GM23338 (cell line): ENCODE results near the gene DNAJB8. TPM values are rescaled to one million over a fixed set of nuclear protein-coding genes. Genes with fewer than 3 reads are reported as not detected.

Experiments
- ATAC-seq: fragments of 200-7000 bp; cut with Tn5 transposase; 3 replicates; pipeline ENCODE4 v1.9.1; 2020
- DNase-seq: peaks from one replicate; pipeline ENCODE4 v3.0.0-alpha.2; 2015; ENCODE audit warnings: low spot score
- H2AFZ ChIP-seq: fragments of 200-600 bp; sonication (generic); 2 replicates; pipeline ENCODE4 v1.8.0; 2016; ENCODE audit warnings: antibody characterized with exemption, mild to moderate bottlenecking, moderate library complexity
- H3F3A ChIP-seq: fragments of 200-600 bp; sonication (generic); replicated peaks from 2 replicates; pipeline ENCODE4 v1.8.0; 2017; ENCODE audit warnings: antibody characterized with exemption, mixed run types, low read depth
- H3K27ac ChIP-seq: fragments of 200-600 bp; sonication (generic); 2 replicates; pipeline ENCODE4 v1.6.1; 2016; ENCODE audit warnings: low read depth
- H3K27me3 ChIP-seq: fragments of 200-600 bp; sonication (generic); 2 replicates; pipeline ENCODE4 v1.8.0; 2016; ENCODE audit warnings: mild to moderate bottlenecking, mixed run types, moderate library complexity; ENCODE audit not compliant: insufficient read depth
- H3K36me3 ChIP-seq: fragments of 200-600 bp; sonication (generic); 2 replicates; pipeline ENCODE4 v1.8.0; 2016; ENCODE audit warnings: mild to moderate bottlenecking; ENCODE audit not compliant: insufficient read depth
- H3K4me1 ChIP-seq: fragments of 200-600 bp; sonication (generic); 2 replicates; pipeline ENCODE4 v1.8.0; 2016; ENCODE audit warnings: mild to moderate bottlenecking, moderate library complexity; ENCODE audit not compliant: insufficient read depth
- H3K4me2 ChIP-seq: fragments of 200-600 bp; sonication (generic); 2 replicates; pipeline ENCODE4 v1.7.1; 2017; ENCODE audit warnings: mixed run types
- H3K4me3 ChIP-seq: fragments of 200-600 bp; sonication (generic); 2 replicates; pipeline ENCODE4 v1.6.1; 2016; ENCODE audit warnings: mixed run types
- H3K79me2 ChIP-seq: fragments of 200-600 bp; sonication (generic); replicated peaks from 2 replicates; pipeline ENCODE4 v1.8.0; 2017; ENCODE audit warnings: mild to moderate bottlenecking; ENCODE audit not compliant: insufficient read depth
- H3K9me2 ChIP-seq: fragments of 200-600 bp; sonication (generic); 2 replicates; pipeline ENCODE4 v1.8.0; 2017; ENCODE audit not compliant: insufficient read depth
- H4K20me1 ChIP-seq: fragments of 200-600 bp; sonication (generic); replicated peaks from 2 replicates; pipeline ENCODE4 v1.8.0; 2017; ENCODE audit warnings: mild to moderate bottlenecking; ENCODE audit not compliant: insufficient read depth
- H3K27ac Mint-ChIP-seq: 2 replicates; pipeline ENCODE4 v1.8.0; 2020; ENCODE audit warnings: inconsistent platforms, mild to moderate bottlenecking, moderate library complexity, mixed read lengths
- H3K27me3 Mint-ChIP-seq: 3 replicates; pipeline ENCODE4 v1.8.0; 2022; ENCODE audit warnings: low read depth, mild to moderate bottlenecking, moderate library complexity, mixed read lengths, inconsistent platforms; ENCODE audit not compliant: insufficient read depth, poor library complexity
- H3K36me3 Mint-ChIP-seq: 3 replicates; pipeline ENCODE4 v1.8.0; 2021; ENCODE audit warnings: low read depth, mild to moderate bottlenecking, inconsistent platforms, moderate library complexity, mixed read lengths
- H3K4me1 Mint-ChIP-seq: 3 replicates; pipeline ENCODE4 v1.8.0; 2020; ENCODE audit warnings: mild to moderate bottlenecking, inconsistent platforms, mixed read lengths
- H3K4me3 Mint-ChIP-seq: 3 replicates; pipeline ENCODE4 v1.8.0; 2021; ENCODE audit warnings: moderate library complexity, mild to moderate bottlenecking, inconsistent platforms, mixed read lengths
- H3K9me3 Mint-ChIP-seq: 3 replicates; pipeline ENCODE4 v1.8.0; 2020; ENCODE audit warnings: moderate library complexity, mild to moderate bottlenecking, inconsistent platforms, mixed read lengths
- JUNB ChIP-seq: IDR thresholded peaks from one replicate; pipeline ENCODE4 v1.6.1; 2016; ENCODE audit warnings: antibody characterized with exemption; ENCODE audit not compliant: unreplicated experiment
- ZNF331 ChIP-seq: fragments of 250-450 bp; sonication (Bioruptor Pico); IDR thresholded peaks from 2 replicates; pipeline ENCODE4 v1.5.0; 2020; ENCODE audit warnings: low read depth, mild to moderate bottlenecking, moderate library complexity
- polyA plus RNA-seq: library from polyadenylated mRNA; unstranded; fragments of >200 nt; fragmentation: Nextera tagmentation; extraction: Ambion mirVana; gene quantifications from 2 replicates; pipeline ENCODE4 v1.2.1, GENCODE V29; 2016
- total RNA-seq: library from RNA; depleted of rRNA; stranded (reverse); fragments of >200 nt; shearing (Covaris generic); gene quantifications from 2 replicates; pipeline ENCODE4 v1.2.3, GENCODE V29; 2014
- TF ChIP-seq, protein P1 (sequence below): IDR thresholded peaks from 2 replicates; pipeline ENCODE4 v1.6.1; 2016; ENCODE audit warnings: antibody characterized with exemption
- TF ChIP-seq, protein P2 (sequence below), 2 experiments: fragments of 200-600 bp in 1 of 2; sonication (generic) in 1 of 2; conservative IDR thresholded peaks; 2 replicates each; pipeline versions ENCODE4 v1.5.1 to v1.6.1; 2016 to 2017; ENCODE audit warnings: antibody characterized with exemption in 2 of 2, low read depth in 2 of 2, mild to moderate bottlenecking in 2 of 2, moderate library complexity in 1 of 2

DNAJB8 gene
- total and polyA plus RNA-seq, 2 experiments from 2014 or later, result not detected

DNA sequence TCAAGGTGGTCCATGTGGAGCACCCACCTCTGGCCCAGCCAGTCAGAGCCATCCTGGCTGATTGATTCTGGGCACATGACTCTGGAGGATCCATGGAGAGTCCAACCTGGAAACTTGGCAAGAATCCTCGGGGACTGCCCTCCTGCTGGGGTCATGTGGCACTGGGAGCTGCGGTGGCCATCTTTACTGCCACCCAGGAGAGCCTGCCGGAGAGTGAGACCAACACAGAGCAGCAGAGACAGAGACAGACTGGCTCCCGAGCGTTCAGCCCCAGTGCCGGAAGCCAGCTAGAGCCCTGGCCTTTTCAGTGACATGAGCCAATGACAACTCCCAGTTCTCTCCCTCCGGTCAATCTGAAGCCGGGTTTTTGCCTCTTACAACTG, 37.8 kb upstream of the DNAJB8 start (continued):
- TF ChIP-seq, protein P1, sequence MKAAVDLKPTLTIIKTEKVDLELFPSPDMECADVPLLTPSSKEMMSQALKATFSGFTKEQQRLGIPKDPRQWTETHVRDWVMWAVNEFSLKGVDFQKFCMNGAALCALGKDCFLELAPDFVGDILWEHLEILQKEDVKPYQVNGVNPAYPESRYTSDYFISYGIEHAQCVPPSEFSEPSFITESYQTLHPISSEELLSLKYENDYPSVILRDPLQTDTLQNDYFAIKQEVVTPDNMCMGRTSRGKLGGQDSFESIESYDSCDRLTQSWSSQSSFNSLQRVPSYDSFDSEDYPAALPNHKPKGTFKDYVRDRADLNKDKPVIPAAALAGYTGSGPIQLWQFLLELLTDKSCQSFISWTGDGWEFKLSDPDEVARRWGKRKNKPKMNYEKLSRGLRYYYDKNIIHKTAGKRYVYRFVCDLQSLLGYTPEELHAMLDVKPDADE, result no peak
- TF ChIP-seq, protein P2, sequence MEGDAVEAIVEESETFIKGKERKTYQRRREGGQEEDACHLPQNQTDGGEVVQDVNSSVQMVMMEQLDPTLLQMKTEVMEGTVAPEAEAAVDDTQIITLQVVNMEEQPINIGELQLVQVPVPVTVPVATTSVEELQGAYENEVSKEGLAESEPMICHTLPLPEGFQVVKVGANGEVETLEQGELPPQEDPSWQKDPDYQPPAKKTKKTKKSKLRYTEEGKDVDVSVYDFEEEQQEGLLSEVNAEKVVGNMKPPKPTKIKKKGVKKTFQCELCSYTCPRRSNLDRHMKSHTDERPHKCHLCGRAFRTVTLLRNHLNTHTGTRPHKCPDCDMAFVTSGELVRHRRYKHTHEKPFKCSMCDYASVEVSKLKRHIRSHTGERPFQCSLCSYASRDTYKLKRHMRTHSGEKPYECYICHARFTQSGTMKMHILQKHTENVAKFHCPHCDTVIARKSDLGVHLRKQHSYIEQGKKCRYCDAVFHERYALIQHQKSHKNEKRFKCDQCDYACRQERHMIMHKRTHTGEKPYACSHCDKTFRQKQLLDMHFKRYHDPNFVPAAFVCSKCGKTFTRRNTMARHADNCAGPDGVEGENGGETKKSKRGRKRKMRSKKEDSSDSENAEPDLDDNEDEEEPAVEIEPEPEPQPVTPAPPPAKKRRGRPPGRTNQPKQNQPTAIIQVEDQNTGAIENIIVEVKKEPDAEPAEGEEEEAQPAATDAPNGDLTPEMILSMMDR (conservative IDR thresholded peaks at IDR 0.05; ENCODE audit: low read depth in 2 of 2), result no peak

DNA sequence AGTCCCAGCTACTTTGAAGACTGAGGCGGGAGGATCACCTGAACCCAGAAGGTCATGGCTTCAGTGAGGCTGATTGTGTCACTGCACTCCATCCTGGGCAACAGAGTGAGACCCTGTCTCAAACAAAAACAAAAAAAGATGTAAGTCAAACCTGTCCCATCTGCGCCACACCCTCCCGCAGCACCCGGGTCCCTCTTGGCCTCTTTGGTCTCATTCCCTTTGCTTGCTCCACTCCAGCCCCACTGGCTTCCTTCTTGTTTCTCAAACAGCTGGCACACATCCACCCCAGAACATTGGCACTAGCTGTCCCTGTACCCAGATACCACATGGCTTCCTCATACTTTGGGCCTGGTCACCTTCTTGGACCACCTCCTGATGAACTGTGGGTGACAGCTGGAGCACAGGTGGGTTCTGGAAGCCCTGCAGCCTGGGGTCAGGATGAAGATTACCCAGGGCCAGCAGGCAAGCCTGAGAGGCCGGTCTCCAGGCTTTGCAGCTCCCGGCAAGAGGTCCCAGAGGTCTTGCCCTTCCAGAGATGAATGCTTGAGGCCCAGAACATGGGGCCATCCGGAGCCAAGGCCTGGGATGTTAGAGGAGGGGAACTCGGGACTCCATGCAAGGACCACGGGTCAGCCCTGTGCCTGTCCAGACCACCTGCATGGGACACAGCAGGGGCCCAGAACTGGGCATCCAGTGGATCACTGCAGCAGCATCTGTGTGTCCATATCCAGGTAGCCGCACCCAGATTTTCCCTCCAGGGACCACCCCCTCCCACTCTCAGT, 37.3 kb upstream of the DNAJB8 start:
- no peak for DNase-seq
- Mint-ChIP-seq H3K4me1 (peaks cover 4% of the 10 kb centered on the region; the same call in 1 of the 3 replicates), H3K27ac (no peak overlapping the region), H3K4me3 (no peak overlapping the region), H3K36me3 (no peaks in the 10 kb centered on the region), H3K27me3 (peaks cover 10% of the 10 kb centered on the region), H3K9me3 (no peaks in the 10 kb centered on the region)
- no peak overlapping the region for H3K4me2 ChIP-seq
- H2AFZ ChIP-seq, result no peak overlapping the region
- no peaks in the 10 kb centered on the region for H3F3A ChIP-seq
- H3K9me2 ChIP-seq, result no peaks in the 10 kb centered on the region
- H3K79me2 ChIP-seq, result no peaks in the 10 kb centered on the region
- no peak overlapping the region for H3K27ac ChIP-seq
- H3K4me3 ChIP-seq, result no peak overlapping the region
- no peaks in the 10 kb centered on the region for H3K4me1 ChIP-seq
- ATAC-seq, result no peak
- H3K27me3 ChIP-seq, result peaks cover 11% of the 10 kb centered on the region; the same call in 1 of the 2 replicates
- no peaks in the 10 kb centered on the region for H4K20me1 ChIP-seq
- TF ChIP-seq, protein P2 (conservative IDR thresholded peaks at IDR 0.05; ENCODE audit: low read depth in 2 of 2), result no peak
- TF ChIP-seq ZNF331 (CRISPR knock-in tag), result no peak
- H3K36me3 ChIP-seq, result no peaks in the 10 kb centered on the region

DNA sequence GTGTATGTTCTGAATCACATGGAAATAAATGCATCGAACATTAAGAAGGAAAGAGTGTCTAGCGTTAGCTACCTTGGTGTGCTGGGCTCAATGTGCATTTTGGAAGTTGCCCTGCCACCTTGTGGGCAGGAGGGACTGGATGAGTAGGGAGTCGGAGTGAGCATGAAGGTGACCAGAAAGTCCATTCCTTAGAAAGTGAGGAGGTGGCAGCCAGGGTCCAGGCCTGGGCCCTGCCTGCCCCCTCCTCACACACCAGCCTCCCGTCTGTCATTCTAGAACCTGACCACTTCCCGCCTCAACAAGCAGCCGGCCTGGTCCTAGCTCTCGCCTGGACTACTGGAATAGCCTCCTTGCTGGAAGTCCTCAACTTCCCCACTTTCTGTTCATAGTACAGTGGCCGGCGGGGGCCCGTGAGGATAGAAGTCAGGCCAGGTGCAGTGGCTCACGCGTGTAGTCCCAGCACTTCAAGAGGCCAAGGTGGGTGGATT, 36.5 kb upstream of the DNAJB8 start:
- Mint-ChIP-seq H3K36me3 (no peaks in the 10 kb centered on the region), H3K4me3 (no peak overlapping the region), H3K4me1 (peaks cover 4% of the 10 kb centered on the region; the same call in 1 of the 3 replicates), H3K27ac (no peak overlapping the region), H3K9me3 (no peaks in the 10 kb centered on the region), H3K27me3 (peaks cover 17% of the 10 kb centered on the region)
- Histone ChIP-seq H3K4me3 (no peak overlapping the region), H4K20me1 (no peaks in the 10 kb centered on the region), H3K36me3 (no peaks in the 10 kb centered on the region), H3K79me2 (no peaks in the 10 kb centered on the region), H3K27me3 (peaks cover 18% of the 10 kb centered on the region), H3K27ac (no peak overlapping the region), H3K9me2 (no peaks in the 10 kb centered on the region), H3K4me1 (no peaks in the 10 kb centered on the region), H3K4me2 (no peak overlapping the region), H2AFZ (no peak overlapping the region), H3F3A (no peaks in the 10 kb centered on the region)
- TF ChIP-seq ZNF331 (CRISPR knock-in tag) (no peak), JUNB (no peak)
- TF ChIP-seq, protein P2 (conservative IDR thresholded peaks at IDR 0.05; ENCODE audit: low read depth in 2 of 2), result peak; percentile 49 to 83
- DNase-seq (peak; percentile 68), ATAC-seq (peak; percentile 79)
